GM18858 (cell line): ENCODE measurements around the gene PIP4P1.

Source experiments
- ATAC-seq: cut with Tn5 transposase; IDR thresholded peaks from one replicate; pipeline ENCODE4 v1.9.1; 2021; ENCODE audit not compliant: unreplicated experiment

Gene PIP4P1

GRCh38 chr14:20412411-20412810 lies 48.8 kb downstream of the PIP4P1 start:
- ATAC-seq, result peak; percentile 65

DNA sequence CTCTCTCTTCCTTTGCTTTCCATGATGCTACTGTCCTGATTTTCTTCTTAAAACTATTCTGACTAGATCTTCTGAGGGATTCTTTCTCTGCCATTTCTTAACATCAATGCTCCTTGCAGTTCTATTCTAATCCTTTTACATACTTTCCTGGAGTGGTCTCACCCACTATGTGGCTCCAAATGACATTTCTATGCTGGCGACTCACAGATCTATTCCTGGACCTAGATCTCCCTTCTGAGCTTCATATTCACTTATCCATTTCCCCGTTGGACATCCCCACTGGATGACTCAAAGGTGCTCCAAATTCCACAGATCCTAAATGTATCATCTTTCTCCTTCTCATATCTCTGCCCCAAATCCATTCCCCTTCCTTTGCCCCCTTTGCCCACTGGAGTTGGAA lies 52.0 kb downstream of the PIP4P1 start:
- no peak for ATAC-seq
